ENCODE data around the gene JOSD1.
A peak's percentile ranks its signal among the peaks of the same experiment; 100 is the strongest.

The JOSD1 gene

GRCh38 chr22:38700789-38701628, at the start of gene JOSD1:
TSS of gene JOSD1 (minus strand) at chr22:38700943. CDS start at chr22:38699987, 956 bp downstream.
- peak; percentile 98 for DNase-seq

- DNase-seq: no peak
Observed at GRCh38 chr22:38750104-38750503, 49.4 kb upstream of the JOSD1 start.

- no peak for DNase-seq
Observed at GRCh38 chr22:38748487-38749136, 47.9 kb upstream of the JOSD1 start.

GRCh38 chr22:38745676-38746460, 45.1 kb upstream of the JOSD1 start:
- DNase-seq: no peak

GRCh38 chr22:38744981-38745380, 44.2 kb upstream of the JOSD1 start:
- no peak for DNase-seq

- DNase-seq: no peak
Observed at GRCh38 chr22:38742176-38742942, 41.6 kb upstream of the JOSD1 start.

GRCh38 chr22:38741576-38741975, 40.8 kb upstream of the JOSD1 start:
- no peak for DNase-seq

GRCh38 chr22:38741166-38741565, 40.4 kb upstream of the JOSD1 start:
- DNase-seq: no peak

GRCh38 chr22:38740754-38741153, 40.0 kb upstream of the JOSD1 start:
- DNase-seq: no peak

- DNase-seq: no peak
Observed at GRCh38 chr22:38740116-38740723, 39.5 kb upstream of the JOSD1 start.

GRCh38 chr22:38739300-38740055, 38.7 kb upstream of the JOSD1 start:
- DNase-seq: no peak

GRCh38 chr22:38738475-38739070, 37.8 kb upstream of the JOSD1 start:
- DNase-seq: no peak

GRCh38 chr22:38737302-38738060, 36.7 kb upstream of the JOSD1 start:
- DNase-seq: no peak

GRCh38 chr22:38736257-38736570, 35.5 kb upstream of the JOSD1 start:
- no peak for DNase-seq

- DNase-seq: no peak
Observed at GRCh38 chr22:38735465-38736256, 34.9 kb upstream of the JOSD1 start.

GRCh38 chr22:38735126-38735464, 34.4 kb upstream of the JOSD1 start:
- no peak for DNase-seq

GRCh38 chr22:38734421-38735100, 33.8 kb upstream of the JOSD1 start:
- no peak for DNase-seq

GRCh38 chr22:38733724-38734381, 33.1 kb upstream of the JOSD1 start:
- no peak for DNase-seq

GRCh38 chr22:38733329-38733723, 32.6 kb upstream of the JOSD1 start:
- DNase-seq: peak; percentile 33
